Glutamatergic neuron (in vitro differentiated cells): ENCODE measurements around the gene RHNO1. TPM values are rescaled to one million over a fixed set of nuclear protein-coding genes. Genes with fewer than 3 reads are reported as not detected.

Experiments
- DNase-seq: peaks from one replicate; pipeline ENCODE4 v3.0.0; 2022
- H3K27ac Mint-ChIP-seq: one replicate; pipeline ENCODE4 v1.8.0; 2020; ENCODE audit warnings: mild to moderate bottlenecking, mixed read lengths, inconsistent platforms; ENCODE audit not compliant: unreplicated experiment
- H3K27me3 Mint-ChIP-seq: one replicate; pipeline ENCODE4 v1.8.0; 2020; ENCODE audit warnings: mild to moderate bottlenecking, moderate library complexity, mixed read lengths, inconsistent platforms; ENCODE audit not compliant: unreplicated experiment
- H3K36me3 Mint-ChIP-seq: one replicate; pipeline ENCODE4 v1.8.0; 2020; ENCODE audit warnings: mild to moderate bottlenecking, mixed read lengths, inconsistent platforms; ENCODE audit not compliant: unreplicated experiment
- H3K4me1 Mint-ChIP-seq: one replicate; pipeline ENCODE4 v1.8.0; 2020; ENCODE audit warnings: mild to moderate bottlenecking, low read depth, mixed read lengths, inconsistent platforms; ENCODE audit not compliant: unreplicated experiment
- H3K4me3 Mint-ChIP-seq: one replicate; pipeline ENCODE4 v1.8.0; 2020; ENCODE audit warnings: mild to moderate bottlenecking, mixed read lengths, inconsistent platforms; ENCODE audit not compliant: unreplicated experiment
- H3K9me3 Mint-ChIP-seq: one replicate; pipeline ENCODE4 v1.8.0; 2020; ENCODE audit warnings: mild to moderate bottlenecking, moderate library complexity, mixed read lengths, inconsistent platforms; ENCODE audit not compliant: unreplicated experiment
- total RNA-seq: library from RNA; stranded (reverse); fragmentation: NEBNext Ultra II Directional; extraction: Animal tissue kit (Norgen Biotek cat#: 25700); gene quantifications from one replicate; pipeline ENCODE4 v1.2.1, GENCODE V29; 2021; ENCODE audit not compliant: unreplicated experiment
- TF ChIP-seq, protein P1 (sequence below): fragments of 200-600 bp; sonication (generic); IDR thresholded peaks from one replicate; pipeline ENCODE4 v1.5.0; 2021; ENCODE audit not compliant: partially characterized antibody, unreplicated experiment

RHNO1 gene
- total RNA-seq, 1 donor from 2014 or later = 14.8 TPM

DNA sequence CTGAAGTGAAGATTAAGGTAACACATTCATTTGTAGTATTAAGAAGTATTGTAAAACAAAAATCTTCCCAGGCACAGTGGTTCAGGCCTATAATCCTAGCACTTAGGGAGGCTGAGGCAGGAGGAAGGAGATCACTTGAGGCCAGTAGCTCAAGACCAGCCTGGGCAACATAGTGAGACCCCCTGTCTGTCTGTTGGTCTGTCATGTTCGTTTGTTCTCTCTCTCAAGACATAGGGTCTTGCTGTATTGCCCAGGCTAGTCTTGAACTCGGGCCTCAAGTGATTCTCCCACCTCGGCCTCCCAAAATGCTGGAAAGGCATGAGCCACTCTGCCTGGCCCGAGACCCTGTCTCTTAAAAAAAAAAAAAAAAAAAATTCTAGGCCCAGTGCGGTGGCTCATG, 20.4 kb downstream of the RHNO1 start:
- Mint-ChIP-seq H3K9me3 (no peaks in the 10 kb centered on the region), H3K4me1 (peaks cover 2% of the 10 kb centered on the region), H3K27me3 (no peaks in the 10 kb centered on the region), H3K4me3 (no peak overlapping the region), H3K36me3 (no peaks in the 10 kb centered on the region), H3K27ac (no peak overlapping the region)
- TF ChIP-seq, protein P1, sequence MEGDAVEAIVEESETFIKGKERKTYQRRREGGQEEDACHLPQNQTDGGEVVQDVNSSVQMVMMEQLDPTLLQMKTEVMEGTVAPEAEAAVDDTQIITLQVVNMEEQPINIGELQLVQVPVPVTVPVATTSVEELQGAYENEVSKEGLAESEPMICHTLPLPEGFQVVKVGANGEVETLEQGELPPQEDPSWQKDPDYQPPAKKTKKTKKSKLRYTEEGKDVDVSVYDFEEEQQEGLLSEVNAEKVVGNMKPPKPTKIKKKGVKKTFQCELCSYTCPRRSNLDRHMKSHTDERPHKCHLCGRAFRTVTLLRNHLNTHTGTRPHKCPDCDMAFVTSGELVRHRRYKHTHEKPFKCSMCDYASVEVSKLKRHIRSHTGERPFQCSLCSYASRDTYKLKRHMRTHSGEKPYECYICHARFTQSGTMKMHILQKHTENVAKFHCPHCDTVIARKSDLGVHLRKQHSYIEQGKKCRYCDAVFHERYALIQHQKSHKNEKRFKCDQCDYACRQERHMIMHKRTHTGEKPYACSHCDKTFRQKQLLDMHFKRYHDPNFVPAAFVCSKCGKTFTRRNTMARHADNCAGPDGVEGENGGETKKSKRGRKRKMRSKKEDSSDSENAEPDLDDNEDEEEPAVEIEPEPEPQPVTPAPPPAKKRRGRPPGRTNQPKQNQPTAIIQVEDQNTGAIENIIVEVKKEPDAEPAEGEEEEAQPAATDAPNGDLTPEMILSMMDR = no peak
- DNase-seq = no peak

DNA sequence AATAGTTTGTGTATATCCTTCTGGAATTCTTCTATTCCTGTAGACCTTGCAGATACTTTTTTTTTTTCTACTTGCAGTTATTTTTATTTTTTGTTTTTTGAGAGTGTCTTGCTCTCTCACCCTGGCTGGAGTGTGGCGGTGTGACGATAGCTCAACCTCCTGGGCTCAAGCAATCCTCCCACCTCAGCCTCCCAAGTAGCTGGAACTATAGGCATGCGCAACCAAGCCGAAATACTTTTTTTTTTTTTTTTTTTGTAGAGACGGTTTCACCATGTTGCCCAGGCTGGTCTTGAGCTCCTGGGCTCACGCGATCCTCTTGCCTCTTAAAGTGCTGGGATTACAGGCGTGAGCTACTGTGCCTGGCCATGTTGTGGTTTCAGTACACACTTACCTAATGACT, 23.6 kb downstream of the RHNO1 start:
- TF ChIP-seq, protein P1 = no peak
- Mint-ChIP-seq H3K9me3 (no peaks in the 10 kb centered on the region), H3K4me1 (peaks cover 2% of the 10 kb centered on the region), H3K36me3 (no peaks in the 10 kb centered on the region), H3K27ac (no peak overlapping the region), H3K4me3 (no peak overlapping the region), H3K27me3 (no peaks in the 10 kb centered on the region)
- DNase-seq = no peak

GRCh38 chr12:2902272-2902880, 25.4 kb downstream of the RHNO1 start:
- Mint-ChIP-seq H3K4me3 (no peak overlapping the region), H3K36me3 (no peaks in the 10 kb centered on the region), H3K27ac (no peak overlapping the region), H3K4me1 (no peaks in the 10 kb centered on the region), H3K27me3 (no peaks in the 10 kb centered on the region), H3K9me3 (no peaks in the 10 kb centered on the region)
- no peak for DNase-seq
- TF ChIP-seq, protein P1 = no peak

DNA sequence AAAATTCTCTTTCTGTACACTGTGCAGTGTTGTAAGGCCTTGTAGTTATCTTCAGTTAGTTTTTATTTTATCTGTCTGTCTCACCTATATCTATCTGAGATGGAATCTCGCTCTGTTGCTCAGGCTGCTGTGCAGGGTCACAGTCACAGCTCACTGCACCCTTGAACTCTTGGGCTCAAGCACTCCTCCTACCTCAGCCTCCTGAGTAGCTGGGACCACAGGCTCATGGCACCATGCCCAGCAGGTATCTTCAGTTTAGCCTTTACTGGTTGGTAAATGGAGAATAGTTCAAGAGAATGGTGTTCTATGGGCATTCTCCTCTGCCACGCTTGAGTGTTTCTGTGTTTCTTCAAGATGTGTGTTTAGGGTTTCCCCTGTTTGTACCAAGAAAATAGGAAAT, 27.2 kb downstream of the RHNO1 start:
- no peak overlapping the region for H3K4me3 Mint-ChIP-seq
- no peaks in the 10 kb centered on the region for H3K4me1 Mint-ChIP-seq
- H3K27me3 Mint-ChIP-seq = no peaks in the 10 kb centered on the region
- H3K9me3 Mint-ChIP-seq = no peaks in the 10 kb centered on the region
- H3K27ac Mint-ChIP-seq = no peak overlapping the region
- no peak for DNase-seq
- no peaks in the 10 kb centered on the region for H3K36me3 Mint-ChIP-seq
- TF ChIP-seq, protein P1 = no peak

- H3K9me3 Mint-ChIP-seq = peaks cover 1% of the 10 kb centered on the region
- no peaks in the 10 kb centered on the region for H3K4me1 Mint-ChIP-seq
- no peaks in the 10 kb centered on the region for H3K27me3 Mint-ChIP-seq
- no peak overlapping the region for H3K4me3 Mint-ChIP-seq
- no peak for DNase-seq
- H3K36me3 Mint-ChIP-seq = no peaks in the 10 kb centered on the region
- TF ChIP-seq, protein P1 = no peak
- no peak overlapping the region for H3K27ac Mint-ChIP-seq
These were observed 35.2 kb downstream of the RHNO1 start for GRCh38 chr12:2912216-2912575.
